ENCODE measurements around the gene AGAP1.

Gene AGAP1

GRCh38 chr2:235723371-235723770, 229.5 kb downstream of the AGAP1 start:
- DNase-seq = no peak

- no peak for DNase-seq
These were observed 230.1 kb downstream of the AGAP1 start for GRCh38 chr2:235723811-235724465.

GRCh38 chr2:235725016-235725489, 231.2 kb downstream of the AGAP1 start:
- no peak for DNase-seq

- DNase-seq = no peak
These were observed 232.0 kb downstream of the AGAP1 start for GRCh38 chr2:235725841-235726240.

- no peak for DNase-seq
These were observed 232.7 kb downstream of the AGAP1 start for GRCh38 chr2:235726554-235726953.

- DNase-seq = no peak
These were observed 233.3 kb downstream of the AGAP1 start for GRCh38 chr2:235727174-235727573.

GRCh38 chr2:235727891-235728799, 234.3 kb downstream of the AGAP1 start:
- no peak for DNase-seq

- DNase-seq = no peak
These were observed 235.1 kb downstream of the AGAP1 start for GRCh38 chr2:235728800-235729556.

- DNase-seq = no peak
These were observed 235.7 kb downstream of the AGAP1 start for GRCh38 chr2:235729557-235729947.

- DNase-seq = no peak
These were observed 236.3 kb downstream of the AGAP1 start for GRCh38 chr2:235730115-235730514.

- DNase-seq = no peak
These were observed 239.9 kb downstream of the AGAP1 start for GRCh38 chr2:235733761-235734160.

- DNase-seq = no peak
These were observed 240.3 kb downstream of the AGAP1 start for GRCh38 chr2:235734168-235734567.

GRCh38 chr2:235734688-235735231, 240.9 kb downstream of the AGAP1 start:
- DNase-seq = no peak

- no peak for DNase-seq
These were observed 243.6 kb downstream of the AGAP1 start for GRCh38 chr2:235737396-235737795.

- no peak for DNase-seq
These were observed 244.0 kb downstream of the AGAP1 start for GRCh38 chr2:235737840-235738239.

GRCh38 chr2:235739704-235740415, 246.0 kb downstream of the AGAP1 start:
- no peak for DNase-seq

- no peak for DNase-seq
These were observed 247.0 kb downstream of the AGAP1 start for GRCh38 chr2:235740821-235741220.

- DNase-seq = no peak
These were observed 250.3 kb downstream of the AGAP1 start for GRCh38 chr2:235744161-235744560.

- DNase-seq = no peak
These were observed 251.8 kb downstream of the AGAP1 start for GRCh38 chr2:235745597-235745996.

- peak; percentile 90 for DNase-seq
These were observed 252.6 kb downstream of the AGAP1 start for GRCh38 chr2:235746257-235746934.

GRCh38 chr2:235747001-235747785, 253.3 kb downstream of the AGAP1 start:
- DNase-seq = no peak
